Epithelial cell of prostate (primary cell): ENCODE measurements around the gene CD38.
"Not testable (repeated sequence)": the region's sequence is repeated elsewhere in the genome, so short reads cannot be mapped to it uniquely, and the experiment has no call there.

Source experiments
- DNase-seq: peaks from one replicate; pipeline ENCODE4 v3.0.0-alpha.2; 2011; ENCODE audit warnings: low read depth, low spot score
- H3K27ac ChIP-seq: fragments of 450-650 bp; 2 replicates; pipeline ENCODE4 v1.5.1; 2017; ENCODE audit warnings: mild to moderate bottlenecking

CD38 gene

GRCh38 chr4:15757054-15757453, 21.1 kb upstream of the CD38 start:
- H3K27ac ChIP-seq, result no peak overlapping the region
- no peak for DNase-seq

GRCh38 chr4:15758294-15758693, 19.8 kb upstream of the CD38 start:
- no peak for DNase-seq
- H3K27ac ChIP-seq, result no peak overlapping the region

- DNase-seq, H3K27ac ChIP-seq: not testable (repeated sequence)
Observed at GRCh38 chr4:15762460-15762859, 15.7 kb upstream of the CD38 start.

GRCh38 chr4:15765391-15765790, 12.7 kb upstream of the CD38 start:
- no peak for DNase-seq
- H3K27ac ChIP-seq, result no peak overlapping the region

GRCh38 chr4:15765910-15766697, 12.0 kb upstream of the CD38 start:
- no peak for DNase-seq
- no peak overlapping the region for H3K27ac ChIP-seq

GRCh38 chr4:15766821-15767220, 11.3 kb upstream of the CD38 start:
- H3K27ac ChIP-seq, result no peak overlapping the region
- DNase-seq, result no peak

GRCh38 chr4:15769202-15769601, 8.9 kb upstream of the CD38 start:
- no peak overlapping the region for H3K27ac ChIP-seq
- DNase-seq, result no peak

GRCh38 chr4:15771216-15772058, 6.7 kb upstream of the CD38 start:
- no peak overlapping the region for H3K27ac ChIP-seq
- no peak for DNase-seq

GRCh38 chr4:15774020-15774420, 4.1 kb upstream of the CD38 start:
- DNase-seq, result no peak
- no peak overlapping the region for H3K27ac ChIP-seq

- H3K27ac ChIP-seq, result no peak overlapping the region
Observed at GRCh38 chr4:15776871-15777648, 1.1 kb upstream of the CD38 start.

GRCh38 chr4:15777697-15778288, 335 bp upstream of the CD38 start:
- H3K27ac ChIP-seq, result no peak overlapping the region
- no peak for DNase-seq

More at GRCh38 chr4:15776871-15777648, 1.1 kb upstream of the CD38 start:
- no peak for DNase-seq

- H3K27ac ChIP-seq, result no peak overlapping the region
Observed at GRCh38 chr4:15779306-15779705, 1.2 kb downstream of the CD38 start.

GRCh38 chr4:15779809-15780208, 1.7 kb downstream of the CD38 start:
- no peak for DNase-seq
- H3K27ac ChIP-seq, result no peak overlapping the region

More at GRCh38 chr4:15779306-15779705, 1.2 kb downstream of the CD38 start:
- no peak for DNase-seq

GRCh38 chr4:15781427-15782095, 3.4 kb downstream of the CD38 start:
- H3K27ac ChIP-seq, result no peak overlapping the region

GRCh38 chr4:15783676-15784075, 5.5 kb downstream of the CD38 start:
- H3K27ac ChIP-seq, result no peak overlapping the region
- no peak for DNase-seq

More at GRCh38 chr4:15781427-15782095, 3.4 kb downstream of the CD38 start:
- no peak for DNase-seq

- DNase-seq, result no peak
- no peak overlapping the region for H3K27ac ChIP-seq
Observed at GRCh38 chr4:15784959-15785634, 7.0 kb downstream of the CD38 start.

- no peak overlapping the region for H3K27ac ChIP-seq
- no peak for DNase-seq
Observed at GRCh38 chr4:15786743-15787142, 8.6 kb downstream of the CD38 start.

- no peak for DNase-seq
- H3K27ac ChIP-seq, result no peak overlapping the region
Observed at GRCh38 chr4:15792974-15793373, 14.8 kb downstream of the CD38 start.
